Esophagus (tissue), 2 donors: ENCODE data around the gene LAMB2. TPM values are rescaled to one million over a fixed set of nuclear protein-coding genes. Genes with fewer than 3 reads are reported as not detected.

Experiments used
- H3K27ac ChIP-seq, 2 donors: one replicate each; pipeline ENCODE4 v1.5.1; 2013; ENCODE audit warnings: low read depth in 2 of 2, mild to moderate bottlenecking in 2 of 2, inconsistent platforms in 1 of 2, low read length in 1 of 2, moderate library complexity in 1 of 2
- H3K27me3 ChIP-seq, 2 donors: one replicate each; pipeline ENCODE4 v1.6.1; 2013; ENCODE audit warnings: low read length in 2 of 2, control low read depth in 1 of 2, mild to moderate bottlenecking in 1 of 2; ENCODE audit not compliant: insufficient read depth in 2 of 2, control insufficient read depth in 1 of 2
- H3K36me3 ChIP-seq, 2 donors: one replicate each; pipeline ENCODE4 v1.6.1; 2013; ENCODE audit warnings: low read length in 1 of 2; ENCODE audit not compliant: control insufficient read depth in 2 of 2, insufficient read depth in 2 of 2
- H3K4me1 ChIP-seq, 2 donors: one replicate each; pipeline ENCODE4 v1.6.1; 2013; ENCODE audit warnings: low read length in 1 of 2; ENCODE audit not compliant: control insufficient read depth in 2 of 2, insufficient read depth in 2 of 2
- H3K4me3 ChIP-seq, 2 donors: one replicate each; pipeline ENCODE4 v1.5.1; 2013; ENCODE audit warnings: low read length in 2 of 2, mild to moderate bottlenecking in 2 of 2, low read depth in 1 of 2, moderate library complexity in 1 of 2
- H3K9me3 ChIP-seq, 2 donors: one replicate each; pipeline ENCODE4 v1.6.1; 2013; ENCODE audit warnings: mild to moderate bottlenecking in 2 of 2, low read depth in 1 of 2, low read length in 1 of 2, moderate library complexity in 1 of 2; ENCODE audit not compliant: control insufficient read depth in 2 of 2, insufficient read depth in 1 of 2
- WGBS, 2 donors: extraction: QIAGEN DNeasy Blood & Tissue Kit; methylation state at CpG; one replicate each; pipeline ENCODE4 v1.1.7; 2013; 5-methylcytosine and 5-hydroxymethylcytosine counted together
- polyA plus RNA-seq, 2 donors: library from polyadenylated mRNA; stranded (reverse); fragments of 200-250 nt; gene quantifications; one replicate each; pipeline ENCODE4 v1.2.3, GENCODE V29; 2013
- donor health status: healthy with polysubstance abuse.
- donor health status: Bipolar disorder and iron deficiency.

Gene LAMB2
- polyA plus RNA-seq, 2 donors: 123 to 219 TPM

GRCh38 chr3:49093853-49094767 is 38.7 kb downstream of the LAMB2 start, which contains the start of gene QRICH1:
Gene QRICH1 (minus strand): TSS chr3:49094071. CDS start chr3:49077017, 17,054 bp downstream.
- peak within 1 kb of the TSS; percentile 93 to 98 for H3K4me3 ChIP-seq
- H3K9me3 ChIP-seq: no peaks in the 10 kb centered on the region
- peaks cover 12 to 18% of the 10 kb centered on the region in 2 donors for H3K36me3 ChIP-seq
- H3K4me1 ChIP-seq: peaks cover 0 to 2% of the 10 kb centered on the region in 2 donors
- peak within 1 kb of the TSS; percentile 99 to 100 for H3K27ac ChIP-seq
- WGBS, 2 donors: 1% methylated on average over 64 to 65 of the region's 65 CpGs
- no peaks in the 10 kb centered on the region for H3K27me3 ChIP-seq

- Histone ChIP-seq H3K4me3 (peak overlapping the region; percentile 93 to 98), H3K36me3 (peaks cover 3 to 9% of the 10 kb centered on the region in 2 donors), H3K27me3 (no peaks in the 10 kb centered on the region), H3K9me3 (no peaks in the 10 kb centered on the region), H3K4me1 (peaks cover 0 to 2% of the 10 kb centered on the region in 2 donors), H3K27ac (peak overlapping the region; percentile 99 to 100)
- 0% methylated on average over 72 to 86 of the region's 86 CpGs for WGBS, 2 donors
Measured at GRCh38 chr3:49092938-49093852, 39.7 kb downstream of the LAMB2 start.

- H3K9me3 ChIP-seq: no peaks in the 10 kb centered on the region
- H3K4me1 ChIP-seq: no peaks in the 10 kb centered on the region
- WGBS, 2 donors: 60 to 80% methylated on average over 8 of the region's 8 CpGs
- peak overlapping the region; percentile 47 to 64 for H3K27ac ChIP-seq
- no peak overlapping the region for H3K4me3 ChIP-seq
- no peaks in the 10 kb centered on the region for H3K27me3 ChIP-seq
- peaks cover 6 to 8% of the 10 kb centered on the region in 2 donors for H3K36me3 ChIP-seq
Measured at GRCh38 chr3:49081429-49081828, 51.4 kb downstream of the LAMB2 start.

DNA sequence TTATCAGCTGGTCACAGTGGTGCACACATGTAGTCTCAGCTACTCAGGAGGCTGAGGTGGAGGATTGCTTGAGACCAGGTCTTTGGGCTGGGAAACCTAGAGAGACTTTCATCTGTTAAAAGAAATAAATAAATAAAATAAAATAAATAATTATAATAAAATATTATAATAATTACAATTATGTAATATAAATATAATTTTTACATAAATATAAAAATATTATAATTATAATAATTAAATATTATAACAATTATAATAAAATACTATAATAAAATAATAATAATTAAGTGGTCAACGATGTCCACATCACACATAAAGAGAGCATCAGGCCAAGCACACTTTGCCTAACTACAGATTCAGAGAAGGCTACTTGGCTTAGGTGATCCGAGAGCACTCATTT is 53.6 kb downstream of the LAMB2 start:
- H3K27me3 ChIP-seq: no peaks in the 10 kb centered on the region
- H3K4me3 ChIP-seq: no peak overlapping the region
- H3K4me1 ChIP-seq: no peaks in the 10 kb centered on the region
- H3K36me3 ChIP-seq: peaks cover 11 to 15% of the 10 kb centered on the region in 2 donors
- WGBS, 2 donors: 95% methylated on average over 2 of the region's 2 CpGs
- H3K9me3 ChIP-seq: no peaks in the 10 kb centered on the region
- no peak overlapping the region for H3K27ac ChIP-seq

- Histone ChIP-seq H3K9me3 (no peaks in the 10 kb centered on the region), H3K36me3 (peaks cover 21 to 23% of the 10 kb centered on the region in 2 donors), H3K4me1 (no peaks in the 10 kb centered on the region), H3K27me3 (no peaks in the 10 kb centered on the region), H3K27ac (no peak overlapping the region), H3K4me3 (no peak overlapping the region)
- 89 to 95% methylated on average over 4 of the region's 4 CpGs for WGBS, 2 donors
Measured at GRCh38 chr3:49076646-49077045, 56.2 kb downstream of the LAMB2 start.

GRCh38 chr3:49076116-49076515 is 56.7 kb downstream of the LAMB2 start:
- Histone ChIP-seq H3K27ac (no peak overlapping the region), H3K36me3 (peaks cover 21 to 24% of the 10 kb centered on the region in 2 donors), H3K4me1 (no peaks in the 10 kb centered on the region), H3K27me3 (no peaks in the 10 kb centered on the region), H3K4me3 (no peak overlapping the region), H3K9me3 (no peaks in the 10 kb centered on the region)
- 95 to 96% methylated on average over 13 of the region's 13 CpGs for WGBS, 2 donors

Other genes with a start within 250 kb of the LAMB2 start
- 1 to 10 TPM; 5.8 to 9.0 TPM for gene SLC25A20, start 234.2 kb downstream of the LAMB2 start, polyA plus RNA-seq
- gene ARIH2, start 214.2 kb downstream of the LAMB2 start, polyA plus RNA-seq: 10 to 100 TPM; 32.8 to 36.5 TPM
- gene P4HTM, start 142.8 kb downstream of the LAMB2 start, polyA plus RNA-seq: 10 to 100 TPM; 10.7 to 14.5 TPM
- gene WDR6, start 125.7 kb downstream of the LAMB2 start, polyA plus RNA-seq: 10 to 100 TPM; 64.5 to 79.0 TPM
- 10 to 100 TPM; 22.2 to 26.9 TPM for gene DALRD3, start 114.5 kb downstream of the LAMB2 start, polyA plus RNA-seq
- gene NDUFAF3, start 110.9 kb downstream of the LAMB2 start, polyA plus RNA-seq: 10 to 100 TPM; 65.1 to 65.7 TPM
- 100 to 1,000 TPM; 121 to 176 TPM for gene IMPDH2, start 103.7 kb downstream of the LAMB2 start, polyA plus RNA-seq
- 10 to 100 TPM; 31.9 to 38.2 TPM for gene QRICH1, start 39.0 kb downstream of the LAMB2 start, polyA plus RNA-seq
- 100 to 1,000 TPM; 228 to 237 TPM for gene QARS1, start 28.3 kb downstream of the LAMB2 start, polyA plus RNA-seq
- 10 to 100 TPM; 17.9 to 19.4 TPM for gene USP19, start 12.2 kb downstream of the LAMB2 start, polyA plus RNA-seq
- 10 to 100 TPM; 10.1 to 19.1 TPM for gene CCDC71, start 33.3 kb upstream of the LAMB2 start, polyA plus RNA-seq
- gene KLHDC8B, start 38.5 kb upstream of the LAMB2 start, polyA plus RNA-seq: 10 to 100 TPM; 24.5 to 39.0 TPM
- 1 to 10 TPM; 4.2 to 6.6 TPM for gene C3orf62, start 144.2 kb upstream of the LAMB2 start, polyA plus RNA-seq
- 10 to 100 TPM; 24.7 to 28.5 TPM for gene USP4, start 207.0 kb upstream of the LAMB2 start, polyA plus RNA-seq
- 100 to 1,000 TPM; 245 to 383 TPM for gene GPX1, start 225.3 kb upstream of the LAMB2 start, polyA plus RNA-seq